GM21390 (cell line): ENCODE results near the gene TBC1D16.

Experiments used
- ATAC-seq: cut with Tn5 transposase; IDR thresholded peaks from one replicate; pipeline ENCODE4 v1.9.1; 2021; ENCODE audit not compliant: unreplicated experiment

TBC1D16 gene

GRCh38 chr17:79989106-79989835 is 46.4 kb downstream of the TBC1D16 start:
- no peak for ATAC-seq

GRCh38 chr17:79988185-79988971 is 47.3 kb downstream of the TBC1D16 start:
- no peak for ATAC-seq

- ATAC-seq, result no peak
These were observed 47.8 kb downstream of the TBC1D16 start for GRCh38 chr17:79987935-79988184.

- no peak for ATAC-seq
These were observed 48.3 kb downstream of the TBC1D16 start for GRCh38 chr17:79987187-79987934.

- no peak for ATAC-seq
These were observed 49.1 kb downstream of the TBC1D16 start for GRCh38 chr17:79986411-79987186.

GRCh38 chr17:79985943-79986391 is 49.7 kb downstream of the TBC1D16 start:
- no peak for ATAC-seq

- no peak for ATAC-seq
These were observed 50.2 kb downstream of the TBC1D16 start for GRCh38 chr17:79985361-79985942.

GRCh38 chr17:79984877-79985276 is 50.8 kb downstream of the TBC1D16 start:
- ATAC-seq, result no peak

GRCh38 chr17:79984045-79984840 is 51.4 kb downstream of the TBC1D16 start:
- ATAC-seq, result no peak

- no peak for ATAC-seq
These were observed 52.2 kb downstream of the TBC1D16 start for GRCh38 chr17:79983456-79983855.

GRCh38 chr17:79982986-79983385 is 52.7 kb downstream of the TBC1D16 start:
- no peak for ATAC-seq

- ATAC-seq, result no peak
These were observed 54.0 kb downstream of the TBC1D16 start for GRCh38 chr17:79981661-79982101.

- no peak for ATAC-seq
These were observed 54.6 kb downstream of the TBC1D16 start for GRCh38 chr17:79981090-79981489.

GRCh38 chr17:79980246-79981043 is 55.2 kb downstream of the TBC1D16 start:
- no peak for ATAC-seq

GRCh38 chr17:79979816-79980215 is 55.9 kb downstream of the TBC1D16 start:
- no peak for ATAC-seq

GRCh38 chr17:79979221-79979741 is 56.4 kb downstream of the TBC1D16 start:
- no peak for ATAC-seq

- no peak for ATAC-seq
These were observed 57.2 kb downstream of the TBC1D16 start for GRCh38 chr17:79978548-79978855.

- ATAC-seq, result no peak
These were observed 57.7 kb downstream of the TBC1D16 start for GRCh38 chr17:79977708-79978547.
